GM12878 (cell line): ENCODE data around the gene ADA. TPM values are rescaled to one million over a fixed set of nuclear protein-coding genes. Genes with fewer than 3 reads are reported as not detected.

Experiments used
- ATAC-seq: fragments of 200-7000 bp; cut with Tn5 transposase; 3 replicates; pipeline ENCODE4 v1.9.1; 2020; ENCODE audit warnings: mild to moderate bottlenecking, moderate library complexity
- BruUV-seq: library from RNA; stranded (reverse); fragments of 400-500 nt; replicated peaks from 2 replicates; lab custom pipeline; 2021; lab: Mats Ljungman, UMichigan
- CTCF ChIA-PET: fragments of 300-600 bp; sonication (Branson Sonifier 250); formaldehyde crosslinking; extraction: SDS; loops from one replicate; lab custom pipeline; 2021; ENCODE audit warnings: inconsistent platforms; lab: Yijun Ruan, JAX
- POLR2A ChIA-PET: fragments of 350-600 bp; formaldehyde crosslinking; extraction: SDS; loops from one replicate; lab custom pipeline; 2021; ENCODE audit warnings: inconsistent platforms; lab: Charles Lee
- RAD21 ChIA-PET: fragments of 300-600 bp; sonication (Branson Sonifier 250); formaldehyde crosslinking; loops from one replicate; lab custom pipeline; 2023; ENCODE audit warnings: antibody characterized with exemption; ENCODE audit not compliant: unreplicated experiment; lab: Charles Lee
- SMC1A ChIA-PET: fragments of 300-600 bp; sonication (Branson Sonifier 250); formaldehyde crosslinking; loops from one replicate; lab custom pipeline; 2023; ENCODE audit not compliant: unreplicated experiment, uncharacterized antibody; lab: Charles Lee
- DNase-seq: peaks from one replicate; pipeline ENCODE4 v3.0.0-alpha.2; 2011; ENCODE audit warnings: low read depth, low spot score
- FAIRE-seq: peaks from 3 replicates; lab custom pipeline; 2011; peaks lifted over from hg19 to GRCh38; lab: Jason Lieb, UNC
- H2AFZ ChIP-seq: 2 replicates; pipeline ENCODE4 v1.6.0; 2011; ENCODE audit warnings: low read depth, low read length, control low read depth; ENCODE audit not compliant: control insufficient read depth
- H3K27ac ChIP-seq: 2 replicates; pipeline ENCODE4 v1.5.1; 2011; ENCODE audit warnings: control low read depth; ENCODE audit not compliant: control insufficient read depth, insufficient read depth
- H3K27me3 ChIP-seq, 2 experiments: replicated peaks in 1 of 2; 2 replicates each; pipeline versions ENCODE4 v1.6.0 to v1.6.1; 2011; ENCODE audit warnings: low read length in 1 of 2; ENCODE audit not compliant: control insufficient read depth in 2 of 2, insufficient read depth in 2 of 2
- H3K36me3 ChIP-seq, 2 experiments: 2 replicates each; pipeline ENCODE4 v1.5.1; 2011; ENCODE audit warnings: low read length in 1 of 2; ENCODE audit not compliant: control insufficient read depth in 2 of 2, insufficient read depth in 2 of 2
- H3K4me1 ChIP-seq: 2 replicates; pipeline ENCODE4 v1.6.1; 2011; ENCODE audit warnings: mild to moderate bottlenecking, low read length, moderate library complexity, mixed read lengths; ENCODE audit not compliant: control insufficient read depth, insufficient read depth
- H3K4me2 ChIP-seq: 2 replicates; pipeline ENCODE4 v1.6.0; 2011; ENCODE audit warnings: control low read depth; ENCODE audit not compliant: control insufficient read depth, insufficient read depth
- H3K4me3 ChIP-seq: fragments of 200-600 bp; sonication (generic); 2 replicates; pipeline ENCODE4 v1.5.1; 2016
- H3K79me2 ChIP-seq: 2 replicates; pipeline ENCODE4 v1.6.0; 2011; ENCODE audit warnings: low read length; ENCODE audit not compliant: control insufficient read depth, insufficient read depth
- H3K9ac ChIP-seq: 2 replicates; pipeline ENCODE4 v1.8.0; 2011; ENCODE audit warnings: low read length, control low read depth, mixed read lengths; ENCODE audit not compliant: control insufficient read depth, insufficient read depth
- H3K9me3 ChIP-seq: replicated peaks from 3 replicates; pipeline ENCODE4 v1.5.1; 2011; ENCODE audit warnings: mild to moderate bottlenecking, low read length; ENCODE audit not compliant: control insufficient read depth, insufficient read depth
- H4K20me1 ChIP-seq: 2 replicates; pipeline ENCODE4 v1.6.0; 2011; ENCODE audit not compliant: control insufficient read depth, insufficient read depth
- BMI1 ChIP-seq: fragments of 450-650 bp; IDR thresholded peaks from 2 replicates; pipeline ENCODE4 v1.6.1; 2016; ENCODE audit warnings: mild to moderate bottlenecking, moderate library complexity, borderline replicate concordance
- ESRRA ChIP-seq: IDR thresholded peaks from 2 replicates; pipeline ENCODE4 v1.6.1; 2012; ENCODE audit warnings: mild to moderate bottlenecking, low read length, improper control_type of control experiment
- JUNB ChIP-seq: IDR thresholded peaks from 2 replicates; pipeline ENCODE4 v1.6.1; 2016; ENCODE audit warnings: antibody characterized with exemption, mild to moderate bottlenecking
- JUND ChIP-seq: IDR thresholded peaks from 2 replicates; pipeline ENCODE4 v1.6.1; 2012; ENCODE audit warnings: low read depth, mild to moderate bottlenecking, low read length, improper control_type of control experiment, moderate library complexity
- MAX ChIP-seq: IDR thresholded peaks from 2 replicates; pipeline ENCODE4 v1.6.1; 2012; ENCODE audit warnings: low read depth, low read length, improper control_type of control experiment
- NFIC ChIP-seq: IDR thresholded peaks from 2 replicates; pipeline ENCODE4 v1.6.1; 2012; ENCODE audit warnings: low read depth, mild to moderate bottlenecking, inconsistent platforms, low read length, moderate library complexity
- NFXL1 ChIP-seq: fragments of 450-650 bp; IDR thresholded peaks from 2 replicates; pipeline ENCODE4 v1.6.1; 2017; ENCODE audit warnings: antibody characterized with exemption, mild to moderate bottlenecking, borderline replicate concordance
- NR2F1 ChIP-seq: fragments of 450-650 bp; conservative IDR thresholded peaks from 2 replicates; pipeline ENCODE4 v1.6.1; 2017; ENCODE audit warnings: mild to moderate bottlenecking
- RFX5 ChIP-seq: IDR thresholded peaks from 2 replicates; pipeline ENCODE4 v1.6.1; 2011; ENCODE audit warnings: low read depth, low read length, improper control_type of control experiment
- SKIL ChIP-seq: fragments of 450-650 bp; IDR thresholded peaks from 2 replicates; pipeline ENCODE4 v1.6.1; 2017; ENCODE audit warnings: mild to moderate bottlenecking, low read depth, inconsistent platforms; ENCODE audit not compliant: poor library complexity, severe bottlenecking
- SMAD1 ChIP-seq: fragments of 450-650 bp; IDR thresholded peaks from 2 replicates; pipeline ENCODE4 v1.6.1; 2018; ENCODE audit warnings: mild to moderate bottlenecking, low read depth; ENCODE audit not compliant: partially characterized antibody
- TARDBP ChIP-seq: IDR thresholded peaks from 2 replicates; pipeline ENCODE4 v1.6.1; 2016; ENCODE audit warnings: borderline replicate concordance
- ZNF217 ChIP-seq: fragments of 450-650 bp; IDR thresholded peaks from 2 replicates; pipeline ENCODE4 v1.6.1; 2017; ENCODE audit warnings: antibody characterized with exemption, mild to moderate bottlenecking
- WGBS: methylation state at CpG from one replicate; pipeline ENCODE4 v1.1.6; 2016; ENCODE audit warnings: low lambda C conversion rate; ENCODE audit not compliant: insufficient replicate concordance, insufficient coverage; ENCODE audit errors: missing lambda C conversion rate; 5-methylcytosine and 5-hydroxymethylcytosine counted together
- in situ Hi-C: fragments of 300-500 bp; cut with MboI; formaldehyde crosslinking; loops from 9 replicates; pipeline ENCODE4 v1.14.3; 2018; ENCODE audit warnings: mixed read lengths
- intact Hi-C: fragments of 100-400 bp; cut with micrococcal nuclease; formaldehyde crosslinking; loops from one replicate; pipeline ENCODE4 v1.14.2; 2022; ENCODE audit not compliant: unreplicated experiment
- polyA plus RNA-seq, 11 experiments: library from polyadenylated mRNA; depleted of rRNA in 4 of 11; unstranded in 6 of 11; stranded (reverse) in 5 of 11; fragments of >200 nt; fragmentation: Nextera tagmentation in 4 of 11; fragmentation: Illumina TruSeq in 1 of 11; extraction: Ambion mirVana in 4 of 11; extraction: Trizol in 1 of 11; gene quantifications; 1 replicate in 1 of 11; 2 replicates in 10 of 11; pipeline versions ENCODE4 v1.2.1 to v1.2.3, GENCODE V29; 2011 to 2016; ENCODE audit warnings: inconsistent platforms in 2 of 11, missing spikeins in 2 of 11, low read depth in 1 of 11
- total RNA-seq, 4 experiments: library from RNA; depleted of rRNA in 3 of 4; stranded (reverse); fragments of >200 nt in 3 of 4; fragmentation: Illumina TruSeq in 1 of 4; extraction: Trizol in 1 of 4; gene quantifications; 2 replicates each; pipeline versions ENCODE4 v1.2.1 to v1.2.3, GENCODE V29; 2013 to 2021
- TF ChIP-seq, protein P1 (sequence below): fragments of 450-650 bp; conservative IDR thresholded peaks from 2 replicates; pipeline ENCODE4 v1.6.1; 2017; ENCODE audit warnings: mild to moderate bottlenecking, moderate library complexity

ADA gene
- total and polyA plus RNA-seq, 10 of the 15 experiments (the other 5 are each of a cell fraction or from before 2014, with no cell fraction given), result 40.9 to 217 (median 90.8) TPM

GRCh38 chr20:44662261-44662660 is 10.8 kb upstream of the ADA start:
- no peak overlapping the region for H3K9ac ChIP-seq
- SMC1A ChIA-PET, result interaction anchor here (1.3 to 1.6 kb wide), 2 partner anchors 19 to 21 kb away, joined by 3 to 5 read pairs; no protein-coding TSS in a partner anchor
- H3K4me2 ChIP-seq, result no peak overlapping the region
- no peaks in the 10 kb centered on the region; the same call in 2 of the 3 replicates for H3K9me3 ChIP-seq
- H3K4me3 ChIP-seq, result no peak overlapping the region
- no peaks in the 10 kb centered on the region for H3K27me3 ChIP-seq
- intact Hi-C loops (no loop called here), in situ Hi-C loops (no loop called here)
- no peak overlapping the region for H2AFZ ChIP-seq
- WGBS, result 32% methylated on average over 3 of the region's 3 CpGs
- RAD21 ChIA-PET, result no interaction called here
- H3K79me2 ChIP-seq, result no peaks in the 10 kb centered on the region
- DNase-seq (no peak), ATAC-seq (no peak), FAIRE-seq (no peak)
- H3K4me1 ChIP-seq, result no peaks in the 10 kb centered on the region; the same call in 1 of the 2 replicates
- H3K27ac ChIP-seq, result no peak overlapping the region
- H3K36me3 ChIP-seq, result no peaks in the 10 kb centered on the region
- BruUV-seq, result no TSS peak
- POLR2A ChIA-PET, result interaction anchor here (1.1 kb wide), 1 partner anchor 16 kb away, joined by 4 read pairs; no protein-coding TSS in a partner anchor
- no peak for TF ChIP-seq SMAD1
- no peak for TF ChIP-seq JUND
- CTCF ChIA-PET, result interaction anchor here (1.7 kb wide), 1 partner anchor 20 kb away, joined by 5 read pairs; no protein-coding TSS in a partner anchor
- no peaks in the 10 kb centered on the region for H4K20me1 ChIP-seq

- H3K27ac ChIP-seq, result no peak overlapping the region
- ATAC-seq (peak; percentile 79), DNase-seq (no peak), FAIRE-seq (peak; percentile 23)
- no peaks in the 10 kb centered on the region; the same call in 1 of the 2 replicates for H3K4me1 ChIP-seq
- no TSS peak for BruUV-seq
- H4K20me1 ChIP-seq, result no peaks in the 10 kb centered on the region
- in situ Hi-C loops (no loop called here), intact Hi-C loops (no loop called here)
- ChIA-PET POLR2A (no interaction called here), CTCF (no interaction called here), SMC1A (interaction anchor here (1.0 kb wide), 1 partner anchor 23 kb away, joined by 3 read pairs; no protein-coding TSS in a partner anchor), RAD21 (no interaction called here)
- H3K9me3 ChIP-seq, result no peaks in the 10 kb centered on the region; the same call in 2 of the 3 replicates
- no peak overlapping the region for H3K9ac ChIP-seq
- H3K27me3 ChIP-seq, result no peaks in the 10 kb centered on the region
- H3K36me3 ChIP-seq, result no peaks in the 10 kb centered on the region
- H3K4me3 ChIP-seq, result no peak overlapping the region
- H3K79me2 ChIP-seq, result no peaks in the 10 kb centered on the region
- 22% methylated on average over 5 of the region's 5 CpGs for WGBS
- H3K4me2 ChIP-seq, result no peak overlapping the region
- H2AFZ ChIP-seq, result peak overlapping the region; percentile 33; the same call in 1 of the 2 replicates
- peak; percentile 11; the same call in 1 of the 2 replicates for TF ChIP-seq JUNB
- no peak for TF ChIP-seq ESRRA
- TF ChIP-seq ZNF217, result no peak
- no peak for TF ChIP-seq RFX5
- no peak for TF ChIP-seq BMI1
- TF ChIP-seq NR2F1, result no peak
- no peak for TF ChIP-seq SKIL
- peak; percentile 38; the same call in 1 of the 2 replicates for TF ChIP-seq NFIC
- TF ChIP-seq, protein P1, sequence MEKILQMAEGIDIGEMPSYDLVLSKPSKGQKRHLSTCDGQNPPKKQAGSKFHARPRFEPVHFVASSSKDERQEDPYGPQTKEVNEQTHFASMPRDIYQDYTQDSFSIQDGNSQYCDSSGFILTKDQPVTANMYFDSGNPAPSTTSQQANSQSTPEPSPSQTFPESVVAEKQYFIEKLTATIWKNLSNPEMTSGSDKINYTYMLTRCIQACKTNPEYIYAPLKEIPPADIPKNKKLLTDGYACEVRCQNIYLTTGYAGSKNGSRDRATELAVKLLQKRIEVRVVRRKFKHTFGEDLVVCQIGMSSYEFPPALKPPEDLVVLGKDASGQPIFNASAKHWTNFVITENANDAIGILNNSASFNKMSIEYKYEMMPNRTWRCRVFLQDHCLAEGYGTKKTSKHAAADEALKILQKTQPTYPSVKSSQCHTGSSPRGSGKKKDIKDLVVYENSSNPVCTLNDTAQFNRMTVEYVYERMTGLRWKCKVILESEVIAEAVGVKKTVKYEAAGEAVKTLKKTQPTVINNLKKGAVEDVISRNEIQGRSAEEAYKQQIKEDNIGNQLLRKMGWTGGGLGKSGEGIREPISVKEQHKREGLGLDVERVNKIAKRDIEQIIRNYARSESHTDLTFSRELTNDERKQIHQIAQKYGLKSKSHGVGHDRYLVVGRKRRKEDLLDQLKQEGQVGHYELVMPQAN, result no peak
- no peak for TF ChIP-seq NFXL1
- TF ChIP-seq MAX, result no peak
- no peak for TF ChIP-seq TARDBP
Measured at GRCh38 chr20:44660581-44660980, 9.1 kb upstream of the ADA start.
